Measurements from ENCODE around the gene PAX6.

PAX6 gene

GRCh38 chr11:31810779-31811647, at the start of gene PAX6:
Gene PAX6, minus strand, starts transcription at chr11:31811322. Its CDS starts 4,911 bp downstream, at chr11:31806411.
- DNase-seq: peak; percentile 97 to 99

GRCh38 chr11:31860391-31860790, 49.3 kb upstream of the PAX6 start:
- DNase-seq: peak in 1 of 2 experiments; percentile 7

GRCh38 chr11:31856248-31856647, 45.1 kb upstream of the PAX6 start:
- no peak for DNase-seq

GRCh38 chr11:31855466-31855865, 44.3 kb upstream of the PAX6 start:
- DNase-seq: no peak

- no peak for DNase-seq
Observed at GRCh38 chr11:31850365-31850764, 39.2 kb upstream of the PAX6 start.

GRCh38 chr11:31847761-31848160, 36.6 kb upstream of the PAX6 start:
- DNase-seq: no peak

- DNase-seq: no peak
Observed at GRCh38 chr11:31845331-31845730, 34.2 kb upstream of the PAX6 start.

- DNase-seq: no peak
Observed at GRCh38 chr11:31844351-31844750, 33.2 kb upstream of the PAX6 start.

- DNase-seq: no peak
Observed at GRCh38 chr11:31841435-31841834, 30.3 kb upstream of the PAX6 start.

- no peak for DNase-seq
Observed at GRCh38 chr11:31834237-31834636, 23.1 kb upstream of the PAX6 start.

- no peak for DNase-seq
Observed at GRCh38 chr11:31830406-31830805, 19.3 kb upstream of the PAX6 start.

- DNase-seq: no peak
Observed at GRCh38 chr11:31828217-31828616, 17.1 kb upstream of the PAX6 start.

GRCh38 chr11:31827455-31828206, 16.5 kb upstream of the PAX6 start:
- DNase-seq: peak in 1 of 2 experiments; percentile 47

- no peak for DNase-seq
Observed at GRCh38 chr11:31826536-31827438, 15.7 kb upstream of the PAX6 start.

- DNase-seq: no peak
Observed at GRCh38 chr11:31825838-31826484, 14.8 kb upstream of the PAX6 start.

GRCh38 chr11:31824879-31825837, 14.0 kb upstream of the PAX6 start:
- no peak for DNase-seq

- DNase-seq: no peak
Observed at GRCh38 chr11:31824332-31824878, 13.3 kb upstream of the PAX6 start.

GRCh38 chr11:31823644-31824331, 12.7 kb upstream of the PAX6 start:
- DNase-seq: no peak

GRCh38 chr11:31822927-31823643, 12.0 kb upstream of the PAX6 start:
- DNase-seq: no peak

All from NCI-H526 (cell line).